GM23338 (cell line): ENCODE measurements around the gene LYPLAL1. TPM values are rescaled to one million over a fixed set of nuclear protein-coding genes. Genes with fewer than 3 reads are reported as not detected.

Experiments used
- ATAC-seq: fragments of 200-7000 bp; cut with Tn5 transposase; 3 replicates; pipeline ENCODE4 v1.9.1; 2020
- DNase-seq: peaks from one replicate; pipeline ENCODE4 v3.0.0-alpha.2; 2015; ENCODE audit warnings: low spot score
- H2AFZ ChIP-seq: fragments of 200-600 bp; sonication (generic); 2 replicates; pipeline ENCODE4 v1.8.0; 2016; ENCODE audit warnings: antibody characterized with exemption, mild to moderate bottlenecking, moderate library complexity
- H3F3A ChIP-seq: fragments of 200-600 bp; sonication (generic); replicated peaks from 2 replicates; pipeline ENCODE4 v1.8.0; 2017; ENCODE audit warnings: antibody characterized with exemption, mixed run types, low read depth
- H3K27ac ChIP-seq: fragments of 200-600 bp; sonication (generic); 2 replicates; pipeline ENCODE4 v1.6.1; 2016; ENCODE audit warnings: low read depth
- H3K27me3 ChIP-seq: fragments of 200-600 bp; sonication (generic); 2 replicates; pipeline ENCODE4 v1.8.0; 2016; ENCODE audit warnings: mild to moderate bottlenecking, mixed run types, moderate library complexity; ENCODE audit not compliant: insufficient read depth
- H3K36me3 ChIP-seq: fragments of 200-600 bp; sonication (generic); 2 replicates; pipeline ENCODE4 v1.8.0; 2016; ENCODE audit warnings: mild to moderate bottlenecking; ENCODE audit not compliant: insufficient read depth
- H3K4me1 ChIP-seq: fragments of 200-600 bp; sonication (generic); 2 replicates; pipeline ENCODE4 v1.8.0; 2016; ENCODE audit warnings: mild to moderate bottlenecking, moderate library complexity; ENCODE audit not compliant: insufficient read depth
- H3K4me2 ChIP-seq: fragments of 200-600 bp; sonication (generic); 2 replicates; pipeline ENCODE4 v1.7.1; 2017; ENCODE audit warnings: mixed run types
- H3K4me3 ChIP-seq: fragments of 200-600 bp; sonication (generic); 2 replicates; pipeline ENCODE4 v1.6.1; 2016; ENCODE audit warnings: mixed run types
- H3K79me2 ChIP-seq: fragments of 200-600 bp; sonication (generic); replicated peaks from 2 replicates; pipeline ENCODE4 v1.8.0; 2017; ENCODE audit warnings: mild to moderate bottlenecking; ENCODE audit not compliant: insufficient read depth
- H3K9me2 ChIP-seq: fragments of 200-600 bp; sonication (generic); 2 replicates; pipeline ENCODE4 v1.8.0; 2017; ENCODE audit not compliant: insufficient read depth
- H4K20me1 ChIP-seq: fragments of 200-600 bp; sonication (generic); replicated peaks from 2 replicates; pipeline ENCODE4 v1.8.0; 2017; ENCODE audit warnings: mild to moderate bottlenecking; ENCODE audit not compliant: insufficient read depth
- H3K27ac Mint-ChIP-seq: 2 replicates; pipeline ENCODE4 v1.8.0; 2020; ENCODE audit warnings: inconsistent platforms, mild to moderate bottlenecking, moderate library complexity, mixed read lengths
- H3K27me3 Mint-ChIP-seq: 3 replicates; pipeline ENCODE4 v1.8.0; 2022; ENCODE audit warnings: low read depth, mild to moderate bottlenecking, moderate library complexity, mixed read lengths, inconsistent platforms; ENCODE audit not compliant: insufficient read depth, poor library complexity
- H3K36me3 Mint-ChIP-seq: 3 replicates; pipeline ENCODE4 v1.8.0; 2021; ENCODE audit warnings: low read depth, mild to moderate bottlenecking, inconsistent platforms, moderate library complexity, mixed read lengths
- H3K4me1 Mint-ChIP-seq: 3 replicates; pipeline ENCODE4 v1.8.0; 2020; ENCODE audit warnings: mild to moderate bottlenecking, inconsistent platforms, mixed read lengths
- H3K4me3 Mint-ChIP-seq: 3 replicates; pipeline ENCODE4 v1.8.0; 2021; ENCODE audit warnings: moderate library complexity, mild to moderate bottlenecking, inconsistent platforms, mixed read lengths
- H3K9me3 Mint-ChIP-seq: 3 replicates; pipeline ENCODE4 v1.8.0; 2020; ENCODE audit warnings: moderate library complexity, mild to moderate bottlenecking, inconsistent platforms, mixed read lengths
- CREB1 ChIP-seq: fragments of 250-450 bp; sonication (Bioruptor Pico); IDR thresholded peaks from 2 replicates; pipeline ENCODE4 v1.5.0; 2020; ENCODE audit warnings: low read depth, mild to moderate bottlenecking, moderate library complexity
- CTCF ChIP-seq, 2 experiments: fragments of 200-600 bp in 1 of 2; sonication (generic) in 1 of 2; conservative IDR thresholded peaks; 2 replicates each; pipeline versions ENCODE4 v1.5.1 to v1.6.1; 2016 to 2017; ENCODE audit warnings: antibody characterized with exemption in 2 of 2, low read depth in 2 of 2, mild to moderate bottlenecking in 2 of 2, moderate library complexity in 1 of 2
- ETS1 ChIP-seq: IDR thresholded peaks from 2 replicates; pipeline ENCODE4 v1.6.1; 2016; ENCODE audit warnings: antibody characterized with exemption
- EZH2phosphoT487 ChIP-seq: fragments of 200-600 bp; sonication (generic); IDR thresholded peaks from one replicate; pipeline ENCODE4 v1.8.1; 2018; ENCODE audit warnings: antibody characterized with exemption; ENCODE audit not compliant: unreplicated experiment
- JUNB ChIP-seq: IDR thresholded peaks from one replicate; pipeline ENCODE4 v1.6.1; 2016; ENCODE audit warnings: antibody characterized with exemption; ENCODE audit not compliant: unreplicated experiment
- NANOG ChIP-seq: IDR thresholded peaks from 2 replicates; pipeline ENCODE4 v1.6.1; 2016; ENCODE audit warnings: antibody characterized with exemption, borderline replicate concordance
- ZNF114 ChIP-seq: fragments of 250-450 bp; sonication (Bioruptor Pico); IDR thresholded peaks from 2 replicates; pipeline ENCODE4 v1.5.0; 2020; ENCODE audit warnings: mild to moderate bottlenecking, moderate library complexity
- ZNF331 ChIP-seq: fragments of 250-450 bp; sonication (Bioruptor Pico); IDR thresholded peaks from 2 replicates; pipeline ENCODE4 v1.5.0; 2020; ENCODE audit warnings: low read depth, mild to moderate bottlenecking, moderate library complexity
- ZNF462 ChIP-seq: fragments of 250-450 bp; sonication (Bioruptor Pico); IDR thresholded peaks from 2 replicates; pipeline ENCODE4 v1.5.0; 2020; ENCODE audit warnings: mild to moderate bottlenecking, moderate library complexity
- polyA plus RNA-seq: library from polyadenylated mRNA; unstranded; fragments of >200 nt; fragmentation: Nextera tagmentation; extraction: Ambion mirVana; gene quantifications from 2 replicates; pipeline ENCODE4 v1.2.1, GENCODE V29; 2016
- total RNA-seq: library from RNA; depleted of rRNA; stranded (reverse); fragments of >200 nt; shearing (Covaris generic); gene quantifications from 2 replicates; pipeline ENCODE4 v1.2.3, GENCODE V29; 2014

LYPLAL1 gene
- total and polyA plus RNA-seq, 2 experiments from 2014 or later, result 9.9 to 60.2 TPM

GRCh38 chr1:219160967-219161366 is 12.7 kb upstream of the LYPLAL1 start:
- no peak overlapping the region for H2AFZ ChIP-seq
- no peaks in the 10 kb centered on the region for H3K27me3 ChIP-seq
- Mint-ChIP-seq H3K36me3 (no peaks in the 10 kb centered on the region), H3K27ac (no peak overlapping the region), H3K27me3 (no peaks in the 10 kb centered on the region), H3K4me1 (peaks cover 2% of the 10 kb centered on the region; the same call in 1 of the 3 replicates), H3K9me3 (no peaks in the 10 kb centered on the region), H3K4me3 (no peak overlapping the region)
- no peaks in the 10 kb centered on the region for H3K9me2 ChIP-seq
- no peaks in the 10 kb centered on the region for H3K36me3 ChIP-seq
- no peaks in the 10 kb centered on the region for H4K20me1 ChIP-seq
- H3K4me2 ChIP-seq, result no peak overlapping the region
- TF ChIP-seq ETS1 (no peak), CREB1 (CRISPR knock-in tag) (no peak), JUNB (no peak), ZNF331 (no peak), CTCF (conservative IDR thresholded peaks at IDR 0.05; ENCODE audit: low read depth in 2 of 2) (no peak), EZH2phosphoT487 (no peak), NANOG (no peak)
- ATAC-seq, result no peak
- DNase-seq, result no peak
- no peaks in the 10 kb centered on the region for H3F3A ChIP-seq
- no peaks in the 10 kb centered on the region for H3K79me2 ChIP-seq
- no peak overlapping the region for H3K4me3 ChIP-seq
- no peaks in the 10 kb centered on the region; the same call in 1 of the 2 replicates for H3K4me1 ChIP-seq
- no peak overlapping the region for H3K27ac ChIP-seq

- Histone ChIP-seq H3K4me2 (no peak overlapping the region), H3K4me1 (no peaks in the 10 kb centered on the region; the same call in 1 of the 2 replicates), H4K20me1 (no peaks in the 10 kb centered on the region), H3K4me3 (no peak overlapping the region), H3K27me3 (no peaks in the 10 kb centered on the region), H3K9me2 (no peaks in the 10 kb centered on the region), H3F3A (no peaks in the 10 kb centered on the region), H3K27ac (no peak overlapping the region), H2AFZ (no peak overlapping the region), H3K36me3 (no peaks in the 10 kb centered on the region), H3K79me2 (no peaks in the 10 kb centered on the region)
- H3K27me3 Mint-ChIP-seq, result no peaks in the 10 kb centered on the region
- H3K4me3 Mint-ChIP-seq, result no peak overlapping the region
- H3K36me3 Mint-ChIP-seq, result no peaks in the 10 kb centered on the region
- no peaks in the 10 kb centered on the region for H3K9me3 Mint-ChIP-seq
- peaks cover 2% of the 10 kb centered on the region; the same call in 1 of the 3 replicates for H3K4me1 Mint-ChIP-seq
- ATAC-seq, result no peak
- DNase-seq, result no peak
- H3K27ac Mint-ChIP-seq, result no peak overlapping the region
- no peak for TF ChIP-seq CTCF (conservative IDR thresholded peaks at IDR 0.05; ENCODE audit: low read depth in 2 of 2)
- no peak for TF ChIP-seq CREB1 (CRISPR knock-in tag)
- no peak for TF ChIP-seq EZH2phosphoT487
- TF ChIP-seq ZNF114, result no peak
- no peak for TF ChIP-seq ETS1
- TF ChIP-seq ZNF462 (CRISPR knock-in tag), result no peak
Observed at GRCh38 chr1:219161371-219161770, 12.3 kb upstream of the LYPLAL1 start.
